ENCODE measurements around the gene ANXA3.

ANXA3 gene

GRCh38 chr4:78654807-78655206 is 103.2 kb downstream of the ANXA3 start:
- H3K4ac ChIP-seq (ENCODE audit: low read depth, low read length), result no peak overlapping the region
- H3K4me3 ChIP-seq (ENCODE audit: low read depth, low read length), result no peak overlapping the region
- DNase-seq, result no peak
- H4K91ac ChIP-seq (ENCODE audit: low read depth, low read length), result no peak overlapping the region
- peaks cover 4% of the 10 kb centered on the region for H3K79me1 ChIP-seq (ENCODE audit: low read length)
- no peak overlapping the region for H3K9ac ChIP-seq (ENCODE audit: low read length)
- no peak overlapping the region for H3K23ac ChIP-seq (ENCODE audit: low read length)
- H3K79me2 ChIP-seq (ENCODE audit: control insufficient read depth, insufficient read depth, low read length, poor library complexity), result no peaks in the 10 kb centered on the region
- no peak overlapping the region for H2BK12ac ChIP-seq (ENCODE audit: low read length)
- H3K14ac ChIP-seq (ENCODE audit: low read length), result no peak overlapping the region
- no peak overlapping the region for H3K18ac ChIP-seq (ENCODE audit: low read length)
- no peak overlapping the region for H2BK5ac ChIP-seq (ENCODE audit: low read depth, low read length, poor library complexity)
- no peak overlapping the region for H3K27ac ChIP-seq (ENCODE audit: low read depth, low read length)
- no peak overlapping the region for H4K8ac ChIP-seq (ENCODE audit: low read depth, low read length)
- H3K4me2 ChIP-seq (ENCODE audit: low read length), result no peak overlapping the region
- WGBS (ENCODE audit: extremely low coverage, insufficient coverage, insufficient read length), result no CpG with 5 or more reads among the region's 1 CpG
- no peak overlapping the region for H2BK120ac ChIP-seq (ENCODE audit: insufficient read depth, low read length, poor library complexity)
- no peak overlapping the region for H2AFZ ChIP-seq (ENCODE audit: insufficient read depth, low read length, poor library complexity)
- H3K36me3 ChIP-seq (ENCODE audit: control insufficient read depth in 1 of 2, insufficient read depth in 2 of 2, low read length in 2 of 2), result no peaks in the 10 kb centered on the region
- H4K12ac ChIP-seq (ENCODE audit: low read depth, low read length), result no peak overlapping the region
- no peaks in the 10 kb centered on the region for H3K9me3 ChIP-seq (ENCODE audit: insufficient read depth, low read depth, low read length)
- no peaks in the 10 kb centered on the region for H3K27me3 ChIP-seq (ENCODE audit: insufficient read depth, low read length)
- H2AK5ac ChIP-seq (ENCODE audit: low read length), result no peak overlapping the region
- peaks cover 3 to 8% of the 10 kb centered on the region in 2 experiments for H3K4me1 ChIP-seq (ENCODE audit: control insufficient read depth in 1 of 2, insufficient read depth in 2 of 2, low read length in 2 of 2)

GRCh38 chr4:78656968-78657445 is 105.4 kb downstream of the ANXA3 start:
- no peak overlapping the region for H4K91ac ChIP-seq (ENCODE audit: low read depth, low read length)
- H3K9ac ChIP-seq (ENCODE audit: low read length), result no peak overlapping the region
- H3K4ac ChIP-seq (ENCODE audit: low read depth, low read length), result no peak overlapping the region
- H2AK5ac ChIP-seq (ENCODE audit: low read length), result no peak overlapping the region
- H3K79me2 ChIP-seq (ENCODE audit: control insufficient read depth, insufficient read depth, low read length, poor library complexity), result no peaks in the 10 kb centered on the region
- H3K4me1 ChIP-seq (ENCODE audit: control insufficient read depth in 1 of 2, insufficient read depth in 2 of 2, low read length in 2 of 2), result peaks cover 3 to 8% of the 10 kb centered on the region in 2 experiments
- no peak overlapping the region for H4K12ac ChIP-seq (ENCODE audit: low read depth, low read length)
- H3K27me3 ChIP-seq (ENCODE audit: insufficient read depth, low read length), result no peaks in the 10 kb centered on the region
- peaks cover 4% of the 10 kb centered on the region for H3K79me1 ChIP-seq (ENCODE audit: low read length)
- H2BK5ac ChIP-seq (ENCODE audit: low read depth, low read length, poor library complexity), result no peak overlapping the region
- H4K8ac ChIP-seq (ENCODE audit: low read depth, low read length), result no peak overlapping the region
- no peak overlapping the region for H3K4me2 ChIP-seq (ENCODE audit: low read length)
- no peak overlapping the region for H2AFZ ChIP-seq (ENCODE audit: insufficient read depth, low read length, poor library complexity)
- no peak overlapping the region for H3K18ac ChIP-seq (ENCODE audit: low read length)
- H3K23ac ChIP-seq (ENCODE audit: low read length), result no peak overlapping the region
- DNase-seq, result no peak
- H3K14ac ChIP-seq (ENCODE audit: low read length), result no peak overlapping the region
- H3K36me3 ChIP-seq (ENCODE audit: control insufficient read depth in 1 of 2, insufficient read depth in 2 of 2, low read length in 2 of 2), result no peaks in the 10 kb centered on the region
- H3K27ac ChIP-seq (ENCODE audit: low read depth, low read length), result no peak overlapping the region
- no peaks in the 10 kb centered on the region for H3K9me3 ChIP-seq (ENCODE audit: insufficient read depth, low read depth, low read length)
- H3K4me3 ChIP-seq (ENCODE audit: low read depth, low read length), result no peak overlapping the region
- no peak overlapping the region for H2BK12ac ChIP-seq (ENCODE audit: low read length)
- H2BK120ac ChIP-seq (ENCODE audit: insufficient read depth, low read length, poor library complexity), result no peak overlapping the region
- no CpG with 5 or more reads among the region's 7 CpGs for WGBS (ENCODE audit: extremely low coverage, insufficient coverage, insufficient read length)

- no peaks in the 10 kb centered on the region for H3K36me3 ChIP-seq (ENCODE audit: control insufficient read depth in 1 of 2, insufficient read depth in 2 of 2, low read length in 2 of 2)
- H2BK120ac ChIP-seq (ENCODE audit: insufficient read depth, low read length, poor library complexity), result no peak overlapping the region
- no peak overlapping the region for H3K4ac ChIP-seq (ENCODE audit: low read depth, low read length)
- H3K4me2 ChIP-seq (ENCODE audit: low read length), result no peak overlapping the region
- H2BK5ac ChIP-seq (ENCODE audit: low read depth, low read length, poor library complexity), result no peak overlapping the region
- H3K27ac ChIP-seq (ENCODE audit: low read depth, low read length), result no peak overlapping the region
- no peak overlapping the region for H2AFZ ChIP-seq (ENCODE audit: insufficient read depth, low read length, poor library complexity)
- no peak overlapping the region for H3K9ac ChIP-seq (ENCODE audit: low read length)
- no peaks in the 10 kb centered on the region for H3K27me3 ChIP-seq (ENCODE audit: insufficient read depth, low read length)
- H3K14ac ChIP-seq (ENCODE audit: low read length), result no peak overlapping the region
- no CpG with 5 or more reads among the region's 1 CpG for WGBS (ENCODE audit: extremely low coverage, insufficient coverage, insufficient read length)
- H3K4me3 ChIP-seq (ENCODE audit: low read depth, low read length), result no peak overlapping the region
- H3K23ac ChIP-seq (ENCODE audit: low read length), result no peak overlapping the region
- H4K12ac ChIP-seq (ENCODE audit: low read depth, low read length), result no peak overlapping the region
- no peak overlapping the region for H4K91ac ChIP-seq (ENCODE audit: low read depth, low read length)
- H4K8ac ChIP-seq (ENCODE audit: low read depth, low read length), result no peak overlapping the region
- peaks cover 3 to 9% of the 10 kb centered on the region in 2 experiments for H3K4me1 ChIP-seq (ENCODE audit: control insufficient read depth in 1 of 2, insufficient read depth in 2 of 2, low read length in 2 of 2)
- H3K9me3 ChIP-seq (ENCODE audit: insufficient read depth, low read depth, low read length), result no peaks in the 10 kb centered on the region
- H3K79me2 ChIP-seq (ENCODE audit: control insufficient read depth, insufficient read depth, low read length, poor library complexity), result no peaks in the 10 kb centered on the region
- H3K79me1 ChIP-seq (ENCODE audit: low read length), result peaks cover 4% of the 10 kb centered on the region
- no peak for DNase-seq
- no peak overlapping the region for H3K18ac ChIP-seq (ENCODE audit: low read length)
- no peak overlapping the region for H2BK12ac ChIP-seq (ENCODE audit: low read length)
- no peak overlapping the region for H2AK5ac ChIP-seq (ENCODE audit: low read length)
Measured at GRCh38 chr4:78659264-78659663, 107.7 kb downstream of the ANXA3 start.

- H3K27me3 ChIP-seq (ENCODE audit: insufficient read depth, low read length), result no peaks in the 10 kb centered on the region
- no peak overlapping the region for H4K91ac ChIP-seq (ENCODE audit: low read depth, low read length)
- H2BK12ac ChIP-seq (ENCODE audit: low read length), result no peak overlapping the region
- H3K4me2 ChIP-seq (ENCODE audit: low read length), result no peak overlapping the region
- no peak overlapping the region for H3K9ac ChIP-seq (ENCODE audit: low read length)
- peaks cover 3 to 7% of the 10 kb centered on the region in 2 experiments for H3K4me1 ChIP-seq (ENCODE audit: control insufficient read depth in 1 of 2, insufficient read depth in 2 of 2, low read length in 2 of 2)
- H3K4ac ChIP-seq (ENCODE audit: low read depth, low read length), result no peak overlapping the region
- DNase-seq, result no peak
- H3K9me3 ChIP-seq (ENCODE audit: insufficient read depth, low read depth, low read length), result no peaks in the 10 kb centered on the region
- no peak overlapping the region for H2AFZ ChIP-seq (ENCODE audit: insufficient read depth, low read length, poor library complexity)
- H3K36me3 ChIP-seq (ENCODE audit: control insufficient read depth in 1 of 2, insufficient read depth in 2 of 2, low read length in 2 of 2), result no peaks in the 10 kb centered on the region
- H3K27ac ChIP-seq (ENCODE audit: low read depth, low read length), result no peak overlapping the region
- WGBS (ENCODE audit: extremely low coverage, insufficient coverage, insufficient read length), result no CpG with 5 or more reads among the region's 1 CpG
- no peak overlapping the region for H3K14ac ChIP-seq (ENCODE audit: low read length)
- H3K79me1 ChIP-seq (ENCODE audit: low read length), result peaks cover 4% of the 10 kb centered on the region
- no peak overlapping the region for H2BK120ac ChIP-seq (ENCODE audit: insufficient read depth, low read length, poor library complexity)
- no peak overlapping the region for H3K18ac ChIP-seq (ENCODE audit: low read length)
- no peak overlapping the region for H4K12ac ChIP-seq (ENCODE audit: low read depth, low read length)
- no peak overlapping the region for H4K8ac ChIP-seq (ENCODE audit: low read depth, low read length)
- H3K23ac ChIP-seq (ENCODE audit: low read length), result no peak overlapping the region
- H3K79me2 ChIP-seq (ENCODE audit: control insufficient read depth, insufficient read depth, low read length, poor library complexity), result no peaks in the 10 kb centered on the region
- H2AK5ac ChIP-seq (ENCODE audit: low read length), result no peak overlapping the region
- H2BK5ac ChIP-seq (ENCODE audit: low read depth, low read length, poor library complexity), result no peak overlapping the region
- H3K4me3 ChIP-seq (ENCODE audit: low read depth, low read length), result no peak overlapping the region
Measured at GRCh38 chr4:78659665-78660064, 108.1 kb downstream of the ANXA3 start.

All from trophoblast cell (in vitro differentiated cells and primary cell).